ENCODE measurements around the gene ZNF778. TPM values are rescaled to one million over a fixed set of nuclear protein-coding genes. Genes with fewer than 3 reads are reported as not detected.

The ZNF778 gene
- total and polyA plus RNA-seq, 2 of the 13 experiments (the other 11 are each of a cell fraction or from before 2014, with no cell fraction given), result 3.8 to 7.2 TPM

DNA sequence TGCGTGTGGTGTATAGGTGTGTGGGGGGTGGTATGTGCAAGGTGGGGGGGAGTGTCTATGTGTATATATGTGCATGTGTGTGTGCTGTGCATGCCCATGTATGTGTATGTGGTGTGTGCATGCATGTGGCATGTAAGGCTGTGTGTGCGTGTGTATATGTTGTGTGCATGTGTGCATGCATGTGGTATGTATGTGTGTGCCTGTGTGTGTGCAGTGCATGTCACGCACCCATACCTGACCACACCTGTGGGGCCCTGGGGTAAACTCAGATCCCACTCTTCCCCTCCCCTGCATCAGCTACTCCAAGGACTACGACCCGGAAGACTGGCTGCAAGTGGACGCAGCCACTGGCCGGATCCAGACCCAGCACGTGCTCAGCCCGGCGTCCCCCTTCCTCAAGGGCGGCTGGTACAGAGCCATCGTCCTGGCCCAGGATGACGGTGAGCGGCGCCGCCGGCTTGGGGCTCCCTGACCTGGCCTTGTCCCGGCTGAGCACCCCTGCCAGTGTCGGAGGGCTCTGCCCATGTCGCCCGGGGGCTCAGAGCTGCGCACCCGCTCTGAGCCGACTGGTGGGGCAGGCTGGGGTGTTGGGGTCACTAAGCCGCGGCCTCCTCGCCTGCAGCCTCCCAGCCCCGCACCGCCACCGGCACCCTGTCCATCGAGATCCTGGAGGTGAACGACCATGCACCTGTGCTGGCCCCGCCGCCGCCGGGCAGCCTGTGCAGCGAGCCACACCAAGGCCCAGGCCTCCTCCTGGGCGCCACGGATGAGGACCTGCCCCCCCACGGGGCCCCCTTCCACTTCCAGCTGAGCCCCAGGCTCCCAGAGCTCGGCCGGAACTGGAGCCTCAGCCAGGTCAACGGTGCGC lies 26.2 kb upstream of the ZNF778 start:
- Histone ChIP-seq H3K4me1 (ENCODE audit: insufficient read depth, low read length) (peaks cover 32% of the 10 kb centered on the region), H4K20me1 (ENCODE audit: insufficient read depth, low read length) (peaks cover 36% of the 10 kb centered on the region; the same call in 1 of the 2 replicates), H3K27ac (ENCODE audit: extremely low read length, insufficient read depth, low read length) (peak overlapping the region; percentile 99), H3K9me3 (ENCODE audit: low read length) (no peaks in the 10 kb centered on the region), H3K27me3 (ENCODE audit: control insufficient read depth in 1 of 2, insufficient read depth in 2 of 2, low read length in 2 of 2) (no peaks in the 10 kb centered on the region; a peak in 1 of 5 replicates), H3K4me3 (replicated peaks in 1 of 3; ENCODE audit: insufficient read depth in 1 of 3, low read depth in 2 of 3, low read length in 3 of 3) (peak overlapping the region; percentile 60 to 86 (median 75)), H2AFZ (ENCODE audit: low read length) (no peak overlapping the region), H3K4me2 (ENCODE audit: low read depth, low read length) (peak overlapping the region; percentile 94), H3K36me3 (replicated peaks in 1 of 2; ENCODE audit: control insufficient read depth in 1 of 2, insufficient read depth in 2 of 2, low read length in 2 of 2) (peaks cover 0 to 3% of the 10 kb centered on the region in 2 experiments; a peak in 1 of 5 replicates), H3K9ac (ENCODE audit: insufficient read depth, low read depth, low read length) (peak overlapping the region; percentile 82), H3K79me2 (ENCODE audit: insufficient read depth, low read length) (peaks cover 6% of the 10 kb centered on the region)
- intact Hi-C loops (cut with micrococcal nuclease; ENCODE audit: unreplicated experiment) (no loop called here), in situ Hi-C loops (cut with HindIII; ENCODE audit: extremely low pct_ligation_motif_present, low pct_unique_long_range_greater_than_20kb) (no loop called here)
- FAIRE-seq (peak; percentile 55), DNase-seq (ENCODE audit: low spot score) (no peak), ATAC-seq (peak; percentile 17)
- TSS peak; percentile 48 for BruUV-seq (replicated peaks)
- POLR2A ChIA-PET, result interaction anchor here (0.5 to 3.0 kb wide), 6 partner anchors 9 to 497 kb away, joined by 3 to 44 read pairs (median 6); partner anchors contain the start of genes CDH15, SLC22A31 and ZNF778
- CTCF ChIA-PET (ENCODE audit: low intra/inter-chr PET ratio, low total read pairs), result no interaction called here
- WGBS (ENCODE audit: low lambda C conversion rate), result 12% methylated on average over 20 of the region's 44 CpGs
- TF ChIP-seq RCOR2 (CRISPR knock-in tag; IDR thresholded peaks at IDR 0.05) (no peak), ZNF138 (CRISPR knock-in tag; IDR thresholded peaks at IDR 0.05; ENCODE audit: low read depth) (no peak), ZNF382 (CRISPR knock-in tag; IDR thresholded peaks at IDR 0.05; ENCODE audit: borderline replicate concordance) (no peak), ZBTB37 (CRISPR knock-in tag; IDR thresholded peaks at IDR 0.05) (no peak), ZNF564 (CRISPR knock-in tag; IDR thresholded peaks at IDR 0.05) (peak; percentile 68; the same call in 1 of the 2 replicates), MAFF (IDR thresholded peaks at IDR 0.05; ENCODE audit: low read depth, low read length) (no peak), RXRB (CRISPR knock-in tag; IDR thresholded peaks at IDR 0.05; ENCODE audit: borderline replicate concordance) (peak; percentile 52; the same call in 1 of the 2 replicates), MTA1 (CRISPR knock-in tag; IDR thresholded peaks at IDR 0.05; ENCODE audit: borderline replicate concordance) (no peak), ZNF780A (CRISPR knock-in tag; IDR thresholded peaks at IDR 0.05) (no peak), ZNF333 (CRISPR knock-in tag; IDR thresholded peaks at IDR 0.05; ENCODE audit: borderline replicate concordance) (no peak; the same call in 1 of the 2 replicates), E2F5 (CRISPR knock-in tag; conservative IDR thresholded peaks at IDR 0.05) (no peak), ZNF446 (CRISPR knock-in tag; IDR thresholded peaks at IDR 0.05) (peak; percentile 77; the same call in 1 of the 2 replicates), KDM5B (CRISPR knock-in tag; IDR thresholded peaks at IDR 0.05; ENCODE audit: borderline replicate concordance) (peak; percentile 62; the same call in 1 of the 2 replicates), PHF20 (CRISPR knock-in tag; IDR thresholded peaks at IDR 0.05) (peak; percentile 62), JUN (CRISPR knock-in tag; IDR thresholded peaks at IDR 0.05) (0 out of 2 replicates have a peak, but pooled peaks have one; percentile 22)
- TF ChIP-seq, protein P1, sequence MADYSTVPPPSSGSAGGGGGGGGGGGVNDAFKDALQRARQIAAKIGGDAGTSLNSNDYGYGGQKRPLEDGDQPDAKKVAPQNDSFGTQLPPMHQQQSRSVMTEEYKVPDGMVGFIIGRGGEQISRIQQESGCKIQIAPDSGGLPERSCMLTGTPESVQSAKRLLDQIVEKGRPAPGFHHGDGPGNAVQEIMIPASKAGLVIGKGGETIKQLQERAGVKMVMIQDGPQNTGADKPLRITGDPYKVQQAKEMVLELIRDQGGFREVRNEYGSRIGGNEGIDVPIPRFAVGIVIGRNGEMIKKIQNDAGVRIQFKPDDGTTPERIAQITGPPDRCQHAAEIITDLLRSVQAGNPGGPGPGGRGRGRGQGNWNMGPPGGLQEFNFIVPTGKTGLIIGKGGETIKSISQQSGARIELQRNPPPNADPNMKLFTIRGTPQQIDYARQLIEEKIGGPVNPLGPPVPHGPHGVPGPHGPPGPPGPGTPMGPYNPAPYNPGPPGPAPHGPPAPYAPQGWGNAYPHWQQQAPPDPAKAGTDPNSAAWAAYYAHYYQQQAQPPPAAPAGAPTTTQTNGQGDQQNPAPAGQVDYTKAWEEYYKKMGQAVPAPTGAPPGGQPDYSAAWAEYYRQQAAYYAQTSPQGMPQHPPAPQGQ (CRISPR knock-in tag; IDR thresholded peaks at IDR 0.05; ENCODE audit: borderline replicate concordance), result no peak
- TF ChIP-seq, protein P2, sequence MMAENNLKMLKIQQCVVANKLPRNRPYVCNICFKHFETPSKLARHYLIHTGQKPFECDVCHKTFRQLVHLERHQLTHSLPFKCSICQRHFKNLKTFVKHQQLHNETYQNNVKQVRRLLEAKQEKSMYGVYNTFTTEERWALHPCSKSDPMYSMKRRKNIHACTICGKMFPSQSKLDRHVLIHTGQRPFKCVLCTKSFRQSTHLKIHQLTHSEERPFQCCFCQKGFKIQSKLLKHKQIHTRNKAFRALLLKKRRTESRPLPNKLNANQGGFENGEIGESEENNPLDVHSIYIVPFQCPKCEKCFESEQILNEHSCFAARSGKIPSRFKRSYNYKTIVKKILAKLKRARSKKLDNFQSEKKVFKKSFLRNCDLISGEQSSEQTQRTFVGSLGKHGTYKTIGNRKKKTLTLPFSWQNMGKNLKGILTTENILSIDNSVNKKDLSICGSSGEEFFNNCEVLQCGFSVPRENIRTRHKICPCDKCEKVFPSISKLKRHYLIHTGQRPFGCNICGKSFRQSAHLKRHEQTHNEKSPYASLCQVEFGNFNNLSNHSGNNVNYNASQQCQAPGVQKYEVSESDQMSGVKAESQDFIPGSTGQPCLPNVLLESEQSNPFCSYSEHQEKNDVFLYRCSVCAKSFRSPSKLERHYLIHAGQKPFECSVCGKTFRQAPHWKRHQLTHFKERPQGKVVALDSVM (CRISPR knock-in tag; IDR thresholded peaks at IDR 0.05), result no peak; the same call in 1 of the 2 replicates

Measured in HepG2 (cell line).